ENCODE measurements around the gene EPHB2. TPM values are rescaled to one million over a fixed set of nuclear protein-coding genes. Genes with fewer than 3 reads are reported as not detected.

EPHB2 gene
- total and polyA plus RNA-seq, 2 of the 8 experiments (the other 6 are each of a cell fraction or from before 2014, with no cell fraction given) = 15.8 to 17.2 TPM

- no peak overlapping the region for H3K18ac ChIP-seq (ENCODE audit: extremely low read depth, low read length)
- H3K4me3 ChIP-seq (ENCODE audit: extremely low read depth in 1 of 4, insufficient read depth in 2 of 4, low read depth in 3 of 4, low read length in 4 of 4) = no peak overlapping the region
- H3K27me3 ChIP-seq (replicated peaks in 1 of 4; ENCODE audit: control insufficient read depth in 3 of 4, extremely low read depth in 1 of 4, insufficient read depth in 3 of 4, low read length in 3 of 4) = no peaks in the 10 kb centered on the region
- no peak overlapping the region for H4K5ac ChIP-seq (ENCODE audit: insufficient read length, low read depth, low read length)
- H3K56ac ChIP-seq (replicated peaks; ENCODE audit: insufficient read length, low read depth, low read length) = no peak overlapping the region
- FAIRE-seq (no peak), DNase-seq (ENCODE audit: low read depth in 1 of 2, low spot score in 2 of 2) (no peak)
- H3K27ac ChIP-seq (ENCODE audit: low read depth, low read length) = no peak overlapping the region
- H3K36me3 ChIP-seq (ENCODE audit: control insufficient read depth in 2 of 4, insufficient read depth in 4 of 4, low read length in 3 of 4) = no peaks in the 10 kb centered on the region; a peak in 1 of 8 replicates
- H4K8ac ChIP-seq (ENCODE audit: extremely low read depth, insufficient read depth, low read length) = no peak overlapping the region; the same call in 1 of the 2 replicates
- H2AFZ ChIP-seq (ENCODE audit: low read length) = no peak overlapping the region
- H2BK5ac ChIP-seq (ENCODE audit: low read depth, low read length) = no peak overlapping the region
- ChIA-PET CTCF (ENCODE audit: partially characterized antibody) (interaction anchor here (1.0 to 6.0 kb wide), 7 partner anchors 15 to 142 kb away, joined by 3 to 46 read pairs (median 6); no protein-coding TSS in a partner anchor), POLR2A (ENCODE audit: partially characterized antibody) (interaction anchor here (1.2 to 1.3 kb wide), 2 partner anchors 11 to 16 kb away, joined by 3 read pairs; no protein-coding TSS in a partner anchor)
- H3K79me1 ChIP-seq (ENCODE audit: low read depth, low read length) = no peaks in the 10 kb centered on the region
- no peak overlapping the region for H3K23ac ChIP-seq (ENCODE audit: insufficient read length)
- no peak overlapping the region for H2BK120ac ChIP-seq (replicated peaks; ENCODE audit: low read depth, low read length)
- peaks cover 0 to 2% (median 1%) of the 10 kb centered on the region in 4 experiments; a peak in 1 of 7 replicates for H3K4me1 ChIP-seq (replicated peaks in 1 of 4; ENCODE audit: control insufficient read depth in 3 of 4, insufficient read depth in 4 of 4, low read length in 3 of 4)
- H2BK12ac ChIP-seq (ENCODE audit: low read depth, low read length) = no peak overlapping the region
- H2AK5ac ChIP-seq (ENCODE audit: low read depth, low read length) = no peak overlapping the region
- WGBS, 2 experiments (ENCODE audit: extremely low coverage in 1 of 2, insufficient coverage in 1 of 2, insufficient read length in 1 of 2, insufficient replicate concordance in 2 of 2, low coverage in 1 of 2, low lambda C conversion rate in 2 of 2, missing lambda C conversion rate in 1 of 2) = 85% methylated on average over 12 of the region's 12 CpGs; no CpG with 5 or more reads in 1 of the 2 experiments
- no peaks in the 10 kb centered on the region for H3K79me2 ChIP-seq (ENCODE audit: control insufficient read depth in 1 of 2, insufficient read depth in 2 of 2, low read length in 2 of 2)
- no peaks in the 10 kb centered on the region for H3K9me3 ChIP-seq (ENCODE audit: insufficient read depth in 2 of 2, low read depth in 1 of 2, low read length in 1 of 2)
- no peak overlapping the region for H3K14ac ChIP-seq (ENCODE audit: insufficient read length)
- H2BK15ac ChIP-seq (ENCODE audit: low read length) = no peak overlapping the region
- no peaks in the 10 kb centered on the region for H3K23me2 ChIP-seq (ENCODE audit: low read depth, low read length)
- no peak overlapping the region for H3K4ac ChIP-seq (replicated peaks; ENCODE audit: insufficient read length, low read depth, low read length)
- no peak overlapping the region for H3K9ac ChIP-seq (replicated peaks in 1 of 4; ENCODE audit: extremely low read depth in 1 of 4, low read depth in 3 of 4, low read length in 3 of 4)
- no peak overlapping the region for H2BK20ac ChIP-seq (ENCODE audit: low read length)
- H3K4me2 ChIP-seq (ENCODE audit: insufficient read depth in 1 of 2, low read depth in 2 of 2, low read length in 2 of 2) = no peak overlapping the region
- H4K20me1 ChIP-seq (replicated peaks in 1 of 2; ENCODE audit: control insufficient read depth in 1 of 2, insufficient read depth in 2 of 2, low read length in 2 of 2) = no peaks in the 10 kb centered on the region
- no peak overlapping the region for H4K91ac ChIP-seq (replicated peaks; ENCODE audit: insufficient read length, low read length)
- TF ChIP-seq, protein P1, sequence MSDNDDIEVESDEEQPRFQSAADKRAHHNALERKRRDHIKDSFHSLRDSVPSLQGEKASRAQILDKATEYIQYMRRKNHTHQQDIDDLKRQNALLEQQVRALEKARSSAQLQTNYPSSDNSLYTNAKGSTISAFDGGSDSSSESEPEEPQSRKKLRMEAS (IDR thresholded peaks at IDR 0.05) = no peak
- no peak for TF ChIP-seq TEAD4 (IDR thresholded peaks at IDR 0.05; ENCODE audit: low read depth, low read length)
- TF ChIP-seq CHD2 (IDR thresholded peaks at IDR 0.05; ENCODE audit: low read length) = no peak
- TF ChIP-seq TBP (IDR thresholded peaks at IDR 0.05; ENCODE audit: low read depth, low read length) = no peak
- TF ChIP-seq BCL11A (IDR thresholded peaks at IDR 0.05; ENCODE audit: low read depth in 2 of 2, low read length in 2 of 2) = no peak
- no peak for TF ChIP-seq CBX5 (IDR thresholded peaks at IDR 0.05; ENCODE audit: low read depth, low read length)
- no peak for TF ChIP-seq YY1 (IDR thresholded peaks at IDR 0.05; ENCODE audit: low read depth, low read length)
- no peak for TF ChIP-seq SAP30 (IDR thresholded peaks at IDR 0.05; ENCODE audit: insufficient read depth, insufficient replicate concordance, low read length)
- TF ChIP-seq ZNF274 (IDR thresholded peaks at IDR 0.05; ENCODE audit: borderline replicate concordance, extremely low read depth, low read length) = no peak
- no peak for TF ChIP-seq PHF8 (conservative IDR thresholded peaks at IDR 0.05; ENCODE audit: low read depth, low read length)
- TF ChIP-seq EP300 (IDR thresholded peaks at IDR 0.05; ENCODE audit: borderline replicate concordance in 1 of 2, low read depth in 2 of 2, low read length in 2 of 2) = no peak
- TF ChIP-seq JUN (IDR thresholded peaks at IDR 0.05; ENCODE audit: low read depth, low read length) = no peak
- TF ChIP-seq JUND (IDR thresholded peaks at IDR 0.05; ENCODE audit: low read length) = no peak
These were observed 36.5 kb downstream of the EPHB2 start for GRCh38 chr1:22747021-22747734.
